ENCODE measurements around the gene SVIL. TPM values are rescaled to one million over a fixed set of nuclear protein-coding genes. Genes with fewer than 3 reads are reported as not detected.

Gene SVIL
- total and polyA plus RNA-seq, 2 of the 13 experiments (the other 11 are each of a cell fraction or from before 2014, with no cell fraction given), result 3.9 to 12.1 TPM

GRCh38 chr10:29663718-29664117 is 28.9 kb upstream of the SVIL start:
- POLR2A ChIA-PET, result no interaction called here
- H3K4me1 ChIP-seq (ENCODE audit: insufficient read depth, low read length), result peaks cover 10% of the 10 kb centered on the region
- no TSS peak for BruUV-seq (replicated peaks)

More at GRCh38 chr10:29663718-29664117, 28.9 kb upstream of the SVIL start:
- Histone ChIP-seq H3K79me2 (ENCODE audit: insufficient read depth, low read length) (no peaks in the 10 kb centered on the region), H3K9me3 (ENCODE audit: low read length) (no peaks in the 10 kb centered on the region), H3K9ac (ENCODE audit: insufficient read depth, low read depth, low read length) (no peak overlapping the region), H4K20me1 (ENCODE audit: insufficient read depth, low read length) (no peaks in the 10 kb centered on the region), H3K4me3 (replicated peaks in 1 of 3; ENCODE audit: insufficient read depth in 1 of 3, low read depth in 2 of 3, low read length in 3 of 3) (no peak overlapping the region), H2AFZ (ENCODE audit: low read length) (no peak overlapping the region), H3K4me2 (ENCODE audit: low read depth, low read length) (no peak overlapping the region), H3K27ac (ENCODE audit: extremely low read length, insufficient read depth, low read length) (no peak overlapping the region), H3K27me3 (ENCODE audit: control insufficient read depth in 1 of 2, insufficient read depth in 2 of 2, low read length in 2 of 2) (no peaks in the 10 kb centered on the region), H3K36me3 (replicated peaks in 1 of 2; ENCODE audit: control insufficient read depth in 1 of 2, insufficient read depth in 2 of 2, low read length in 2 of 2) (no peaks in the 10 kb centered on the region)
- no peak for ATAC-seq
- WGBS (ENCODE audit: low lambda C conversion rate), result 88% methylated on average over 8 of the region's 8 CpGs
- FAIRE-seq, result no peak
- CTCF ChIA-PET (ENCODE audit: low intra/inter-chr PET ratio, low total read pairs), result no interaction called here
- no peak for TF ChIP-seq KIAA2018 (CRISPR knock-in tag; IDR thresholded peaks at IDR 0.05; ENCODE audit: borderline replicate concordance)
- intact Hi-C loops (cut with micrococcal nuclease; ENCODE audit: unreplicated experiment) (no loop called here), in situ Hi-C loops (cut with HindIII; ENCODE audit: extremely low pct_ligation_motif_present, low pct_unique_long_range_greater_than_20kb) (no loop called here)
- DNase-seq (ENCODE audit: low spot score), result no peak
